ENCODE measurements around the gene CEP128.
"Not testable (repeated sequence)": the region's sequence is repeated elsewhere in the genome, so short reads cannot be mapped to it uniquely, and the experiment has no call there.

CEP128 gene

DNA sequence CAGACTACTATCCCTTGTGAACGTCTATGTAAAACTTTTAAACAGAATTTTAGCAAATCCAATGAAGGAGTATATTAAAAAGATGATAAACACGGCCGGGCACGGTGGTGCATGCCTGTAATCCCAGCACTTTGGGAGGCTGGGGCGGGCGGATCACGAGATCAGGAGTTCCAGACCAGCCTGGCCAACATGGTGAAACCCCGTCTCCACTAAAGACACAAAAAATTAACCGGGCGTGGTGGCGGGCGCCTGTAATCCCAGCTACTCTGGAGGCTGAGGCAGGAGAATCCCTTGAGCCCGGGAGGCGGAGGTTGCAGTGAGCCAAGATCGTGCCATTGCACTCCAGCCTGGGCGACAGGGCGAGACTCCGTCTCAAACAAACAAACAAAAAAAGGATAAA, 11.7 kb upstream of the CEP128 start:
- not testable (repeated sequence) for DNase-seq (ENCODE audit: low spot score)

DNA sequence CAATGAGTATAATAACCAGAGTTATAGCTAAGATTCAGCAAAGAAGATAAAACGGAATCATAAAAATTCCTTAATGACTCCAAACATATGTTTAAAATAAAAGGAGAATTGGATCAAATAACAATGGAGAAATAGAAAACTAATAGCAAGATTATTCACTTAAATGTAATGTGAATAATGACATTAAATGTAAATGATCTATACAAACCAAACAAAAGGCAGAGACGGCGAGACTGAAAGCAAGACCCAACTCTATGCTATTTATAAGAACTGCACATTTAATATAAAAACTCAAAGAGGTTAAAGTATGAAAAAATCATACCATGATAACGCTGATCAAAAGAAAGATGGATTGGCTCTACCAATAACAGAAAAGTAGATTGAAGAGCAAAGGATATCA, 10.0 kb upstream of the CEP128 start:
- no peak for DNase-seq (ENCODE audit: low spot score)

DNA sequence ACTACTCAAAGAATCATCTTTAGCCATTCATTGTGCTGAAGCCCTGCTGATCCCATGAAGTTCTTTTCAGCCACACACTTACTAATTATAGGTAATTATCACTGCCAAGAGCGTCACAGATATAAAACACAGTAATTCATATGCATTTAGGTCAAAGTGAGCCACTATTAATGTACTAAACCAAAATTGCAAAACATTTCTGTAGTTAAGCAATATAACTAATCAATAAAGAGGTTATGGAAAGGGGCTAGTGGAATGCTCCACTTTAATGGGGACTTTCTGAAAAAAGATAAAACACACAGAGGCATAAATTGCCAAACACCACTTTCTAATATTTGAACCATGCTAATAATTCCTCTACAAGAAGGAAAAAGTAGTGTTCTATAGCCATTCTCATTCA, 6.8 kb upstream of the CEP128 start:
- DNase-seq (ENCODE audit: low spot score) = no peak

DNA sequence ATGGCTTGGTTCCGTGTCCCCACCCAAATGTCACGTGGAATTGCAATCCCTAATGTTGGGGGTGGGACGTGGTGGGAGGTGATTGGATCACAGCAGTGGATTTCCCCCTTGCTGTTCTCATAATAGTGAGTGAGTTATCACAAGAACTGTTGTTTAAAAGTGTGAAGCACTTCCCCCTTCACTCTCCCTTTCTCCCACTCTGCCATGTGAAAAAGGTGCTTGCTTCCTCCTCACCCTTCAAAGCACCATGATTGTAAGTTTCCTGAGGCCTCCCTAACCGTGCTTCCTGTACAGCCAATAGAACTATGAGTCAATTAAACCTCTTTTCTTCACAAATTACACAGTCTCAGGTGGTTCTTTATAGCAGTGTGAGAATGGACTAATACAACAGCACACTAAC, 5.3 kb upstream of the CEP128 start:
- no peak for DNase-seq (ENCODE audit: low spot score)

DNA sequence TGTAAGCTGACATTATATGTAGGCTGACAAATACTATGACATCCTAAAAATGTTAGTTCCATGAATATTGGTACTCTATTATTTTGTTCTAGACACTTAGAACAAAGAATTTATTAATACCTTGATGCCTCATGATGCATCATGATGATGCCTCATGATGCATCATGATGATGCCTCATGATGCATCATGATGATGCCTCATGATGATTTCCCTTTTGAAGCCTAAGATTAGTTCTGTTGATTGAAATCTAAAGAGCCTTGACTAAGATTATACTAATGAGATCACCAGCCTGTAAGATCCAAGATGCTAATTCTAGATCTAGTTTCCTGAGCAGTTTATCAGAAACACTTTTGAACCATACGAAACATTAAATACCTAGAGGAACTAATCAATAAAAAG, 4.6 kb upstream of the CEP128 start:
- no peak for DNase-seq (ENCODE audit: low spot score)

DNA sequence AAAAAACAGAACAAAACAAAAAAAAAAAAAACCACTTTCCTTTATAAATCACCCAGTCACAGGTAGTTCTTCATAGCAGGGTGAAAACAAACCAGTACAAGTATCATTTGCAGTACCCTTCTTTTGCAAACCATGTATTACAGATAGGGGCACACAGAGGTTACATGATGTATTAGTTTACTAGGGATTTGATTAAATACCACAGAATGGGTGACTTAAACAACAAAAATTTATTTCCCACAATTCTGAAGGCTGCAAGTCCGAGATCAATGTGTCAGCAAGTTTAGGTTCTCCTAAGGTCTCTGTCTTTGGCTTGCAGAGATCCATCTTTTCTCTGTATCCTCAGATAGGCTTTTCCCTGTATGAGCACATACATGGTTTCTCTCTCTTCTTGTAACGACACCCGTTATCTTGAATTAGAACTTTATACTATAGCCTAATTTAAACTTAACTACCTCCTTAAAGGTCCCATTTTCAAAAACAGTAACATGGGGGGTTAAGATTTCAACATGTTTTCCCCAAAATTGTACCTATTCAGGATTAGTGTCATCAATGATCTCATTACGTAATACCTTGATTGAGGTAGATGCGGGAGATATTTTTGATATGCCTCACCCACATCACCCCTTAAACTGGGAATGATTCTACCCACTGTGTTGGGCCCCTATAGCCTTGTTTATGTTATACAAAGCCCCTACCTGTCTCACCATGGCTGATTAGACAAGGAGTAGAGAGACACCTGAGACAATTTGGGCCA, 3.5 kb upstream of the CEP128 start:
- DNase-seq (ENCODE audit: low spot score) = no peak

DNA sequence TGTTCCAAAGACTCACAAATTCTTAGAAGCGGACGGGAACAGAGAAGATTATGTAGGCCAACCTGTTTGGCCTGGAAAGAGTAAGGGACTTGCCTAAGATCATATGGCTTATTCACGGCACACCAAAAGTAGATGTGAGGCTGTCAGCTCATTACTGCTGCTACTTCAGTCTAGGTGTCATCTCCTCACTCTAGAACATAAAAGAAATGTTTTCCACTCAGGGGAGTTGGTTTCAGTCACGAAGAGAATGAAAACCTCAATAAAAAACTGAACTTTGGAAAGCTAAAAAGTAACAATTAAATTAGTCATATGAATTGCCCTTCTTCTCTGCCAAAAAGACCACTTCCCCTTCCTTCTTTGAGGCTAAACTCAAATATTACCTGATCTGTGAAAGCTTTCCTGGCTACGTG, 658 bp upstream of the CEP128 start:
- DNase-seq (ENCODE audit: low spot score) = no peak

DNA sequence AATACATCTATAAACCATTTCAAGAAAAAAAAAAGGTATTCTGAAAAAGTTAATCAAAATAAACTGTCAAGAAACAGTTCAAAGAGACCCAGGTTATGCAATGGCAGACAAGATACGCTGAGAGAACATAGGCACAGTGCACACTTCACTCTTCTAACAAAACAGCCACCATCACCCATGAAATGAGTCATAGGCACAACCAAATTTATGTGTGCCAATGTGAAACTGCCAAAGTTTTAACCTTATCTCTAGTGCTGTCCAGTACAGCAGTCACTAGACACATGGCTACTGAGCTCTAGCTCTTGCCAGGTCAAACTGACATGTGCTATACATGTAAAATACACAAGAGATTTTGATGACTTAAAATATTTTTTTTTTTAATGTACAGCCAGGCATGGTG, 1.4 kb downstream of the CEP128 start:
- DNase-seq (ENCODE audit: low spot score) = no peak

DNA sequence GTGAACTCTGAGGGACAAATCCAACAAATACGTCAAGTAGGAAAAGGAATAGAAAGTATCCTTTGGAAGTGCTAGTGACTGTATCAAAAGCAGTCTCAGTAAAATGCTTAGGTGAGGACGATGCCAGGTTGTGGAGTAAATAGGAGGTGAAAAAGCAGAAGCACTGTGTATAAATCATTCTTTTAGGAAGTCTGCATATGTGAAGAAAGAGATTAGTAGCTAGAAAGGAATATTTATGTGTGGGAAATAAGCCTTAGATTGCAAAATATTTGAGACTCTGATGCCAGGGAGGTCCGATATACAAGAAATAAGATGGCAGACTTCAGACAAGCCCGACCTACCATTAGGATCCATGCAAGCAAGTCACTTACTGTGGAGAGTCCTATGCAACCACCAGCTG, 7.9 kb downstream of the CEP128 start:
- no peak for DNase-seq (ENCODE audit: low spot score)

DNA sequence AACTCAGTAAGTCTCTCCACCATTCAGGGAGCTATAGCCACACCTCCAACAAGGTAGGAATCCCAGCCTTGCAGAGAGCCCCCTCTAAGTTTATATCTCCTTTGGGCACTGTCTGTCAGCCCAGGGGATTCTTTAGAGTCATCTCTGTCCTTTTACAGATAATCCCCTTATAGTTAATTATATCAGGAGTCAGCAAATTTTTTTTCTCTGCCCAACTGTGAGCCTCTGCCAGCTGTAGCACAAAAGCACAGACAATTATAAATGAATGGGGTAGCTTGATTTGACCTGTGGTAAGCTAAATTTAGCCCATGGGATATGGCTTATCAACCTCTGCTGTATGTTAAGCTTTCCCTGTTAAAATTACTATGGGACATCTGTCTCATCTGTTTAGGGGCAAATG, 8.3 kb downstream of the CEP128 start:
- no peak for DNase-seq (ENCODE audit: low spot score)

DNA sequence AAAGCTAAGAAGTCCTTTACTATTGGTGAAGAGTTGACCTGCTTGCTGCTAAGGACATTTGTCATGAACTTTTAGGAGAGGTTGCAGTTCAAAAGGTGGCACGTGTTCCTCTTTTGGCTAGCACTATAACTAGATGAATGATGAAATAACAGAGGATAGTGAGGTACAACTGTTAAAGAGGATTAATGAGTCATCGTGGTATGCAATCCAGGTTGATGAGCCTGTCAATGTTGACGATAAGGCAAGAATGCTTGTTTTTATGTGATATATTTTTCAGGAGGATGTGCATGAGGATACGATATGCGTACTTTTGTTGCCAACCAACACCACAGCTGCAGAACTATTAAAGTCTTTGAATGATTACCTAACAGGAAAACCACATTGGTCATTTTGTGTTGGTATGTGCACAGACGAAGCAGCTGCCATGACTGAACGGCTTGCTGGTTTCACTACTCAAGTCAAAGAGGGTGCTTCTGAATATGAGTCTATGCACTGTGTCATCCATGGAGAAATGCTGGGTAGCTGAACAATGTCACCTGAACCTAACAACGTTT, 10.6 kb downstream of the CEP128 start:
- no peak for DNase-seq (ENCODE audit: low spot score)

DNA sequence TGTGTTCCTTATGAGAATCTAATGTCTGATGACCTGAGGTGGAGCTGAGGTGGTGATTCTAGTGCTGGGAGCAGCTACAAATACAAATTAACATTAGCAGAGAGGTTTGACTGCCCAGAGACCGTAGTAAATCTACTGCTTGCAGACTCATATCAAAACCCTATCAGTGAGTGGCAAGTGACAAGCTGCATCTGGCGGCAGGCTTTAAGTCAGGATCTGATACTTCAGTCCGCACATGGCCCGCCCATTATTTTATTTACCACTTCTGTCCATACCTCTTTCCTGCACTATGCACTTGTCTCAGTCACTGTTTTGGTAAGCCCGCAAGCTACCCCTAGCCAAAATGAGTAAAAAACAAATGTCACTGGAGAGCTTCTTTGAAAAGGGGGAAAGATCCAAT, 11.4 kb downstream of the CEP128 start:
- DNase-seq (ENCODE audit: low spot score) = no peak

DNA sequence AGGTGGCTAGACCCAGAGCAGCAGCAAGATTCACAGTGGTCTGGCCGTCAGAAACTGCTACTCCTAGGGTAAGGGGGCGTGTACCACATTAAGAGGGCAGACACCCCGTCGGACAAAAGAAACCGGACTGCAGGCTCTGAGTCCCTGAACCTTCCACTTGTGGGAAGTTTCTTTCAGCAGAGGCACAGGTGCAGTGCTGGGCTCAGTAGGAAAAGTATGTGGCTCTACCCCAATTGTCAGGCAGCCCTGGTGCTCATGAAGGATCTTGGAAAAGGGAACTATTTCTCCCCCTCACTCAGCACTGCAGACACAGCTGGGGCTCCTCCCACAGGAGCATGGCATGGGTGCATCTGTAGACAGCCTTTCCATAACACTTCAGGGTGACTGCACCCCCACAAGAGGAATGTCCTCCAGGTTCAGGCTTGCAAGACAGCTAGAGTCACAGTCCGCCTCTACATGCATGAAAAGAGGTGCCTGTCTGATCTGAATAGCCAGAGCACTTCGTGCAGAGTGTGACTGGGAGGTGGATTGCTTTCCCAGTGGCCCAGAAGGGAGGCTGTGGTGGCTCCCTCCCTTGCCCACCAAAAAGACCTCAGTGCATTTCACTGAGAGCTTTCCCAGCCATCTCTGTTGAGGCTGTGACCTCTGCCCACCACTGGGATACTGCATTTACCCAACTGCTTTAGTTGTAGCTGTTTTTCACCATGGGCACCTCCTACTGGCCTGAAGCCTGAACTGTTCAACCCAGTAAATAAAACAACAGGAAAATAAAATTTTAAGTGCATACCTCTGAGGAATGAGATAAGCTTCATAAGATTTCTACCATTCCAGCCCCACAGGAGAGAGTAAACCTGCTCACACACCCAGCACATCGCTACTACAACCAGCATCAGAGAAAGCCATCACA, 14.2 kb downstream of the CEP128 start:
- no peak for DNase-seq (ENCODE audit: low spot score)

DNA sequence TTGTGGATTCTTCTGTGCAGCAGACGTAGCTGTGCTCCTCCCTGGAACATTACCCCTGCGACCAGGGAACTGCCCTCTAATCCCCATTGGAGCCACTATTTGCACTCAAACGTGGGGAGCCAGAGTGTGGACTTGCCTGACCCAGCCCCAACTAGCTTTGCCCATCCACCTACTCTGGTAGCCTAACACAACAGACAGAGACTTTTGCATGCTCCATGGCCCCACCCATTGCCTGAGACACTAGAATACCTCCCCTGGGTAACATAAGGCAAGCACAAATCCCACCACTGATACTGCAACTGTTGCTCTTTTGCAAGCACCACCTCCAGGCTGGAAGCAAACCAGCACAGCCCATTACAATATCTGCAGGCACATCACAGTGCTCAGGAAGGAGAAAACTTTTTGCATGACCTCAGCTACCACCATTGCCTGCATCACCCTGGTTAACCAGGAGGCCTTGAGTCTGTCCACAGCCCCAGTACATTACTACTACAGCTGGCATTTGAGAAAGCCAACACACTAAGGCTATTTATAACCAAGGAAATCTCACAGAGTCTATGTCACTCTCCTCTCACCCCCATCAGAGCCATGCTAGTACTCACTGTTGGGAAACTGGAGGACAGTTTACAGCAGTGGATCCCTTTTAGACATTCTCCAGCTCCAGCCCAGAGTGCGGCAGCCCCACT, 15.0 kb downstream of the CEP128 start:
- no peak for DNase-seq (ENCODE audit: low spot score)

DNA sequence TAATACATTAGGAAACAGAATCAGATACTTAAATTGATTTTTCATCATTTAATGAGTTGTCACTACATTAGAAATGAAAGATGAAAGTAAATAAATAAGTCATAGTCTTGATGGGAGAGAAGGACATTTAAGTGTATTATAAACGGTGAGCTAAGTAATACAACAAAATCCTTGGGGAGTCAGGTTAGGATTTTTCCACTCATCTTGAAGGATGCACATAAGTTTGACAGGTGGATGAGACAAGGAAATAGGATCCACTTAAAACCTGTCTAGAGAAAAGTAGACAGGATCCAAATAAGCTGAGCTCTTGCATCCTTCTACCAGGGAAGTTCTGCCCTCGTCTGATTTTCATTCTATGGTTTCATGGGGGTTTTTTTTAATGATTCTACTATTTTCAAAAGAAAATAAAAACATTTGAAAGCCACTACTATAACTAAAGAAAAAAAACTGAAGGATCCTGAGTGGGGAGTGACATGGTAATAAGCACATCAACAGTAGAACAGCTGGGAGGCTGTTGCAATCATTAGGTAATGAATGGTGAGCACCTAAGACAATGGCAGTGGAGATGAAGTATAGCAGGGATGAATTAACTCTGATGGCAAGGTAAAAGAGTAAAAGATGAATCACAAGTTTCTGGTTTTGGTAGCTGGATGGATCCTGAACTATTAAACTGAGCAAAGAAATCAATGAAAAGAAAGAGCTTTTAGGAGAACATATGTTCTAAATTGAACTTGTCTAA, 17.0 kb downstream of the CEP128 start:
- DNase-seq (ENCODE audit: low spot score) = no peak

DNA sequence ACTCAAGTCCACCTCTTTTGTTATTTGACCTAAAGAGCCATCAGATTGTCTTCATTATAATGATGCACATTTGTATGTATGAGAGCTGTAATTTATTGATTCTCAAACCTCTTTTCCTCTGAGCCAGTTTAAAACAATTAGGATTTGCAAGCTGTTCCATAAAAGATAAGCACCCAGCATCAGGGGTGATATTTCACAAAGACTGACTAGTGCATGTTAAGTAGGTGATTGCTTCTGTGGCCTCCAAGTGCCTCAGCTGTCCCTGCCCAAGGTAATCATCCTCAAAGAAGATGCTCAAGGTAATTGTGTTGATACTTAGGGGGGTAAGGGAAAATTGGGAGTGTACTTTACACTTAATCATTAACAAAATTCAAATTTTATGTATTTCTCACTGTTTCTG, 18.2 kb downstream of the CEP128 start:
- no peak for DNase-seq (ENCODE audit: low spot score)

DNA sequence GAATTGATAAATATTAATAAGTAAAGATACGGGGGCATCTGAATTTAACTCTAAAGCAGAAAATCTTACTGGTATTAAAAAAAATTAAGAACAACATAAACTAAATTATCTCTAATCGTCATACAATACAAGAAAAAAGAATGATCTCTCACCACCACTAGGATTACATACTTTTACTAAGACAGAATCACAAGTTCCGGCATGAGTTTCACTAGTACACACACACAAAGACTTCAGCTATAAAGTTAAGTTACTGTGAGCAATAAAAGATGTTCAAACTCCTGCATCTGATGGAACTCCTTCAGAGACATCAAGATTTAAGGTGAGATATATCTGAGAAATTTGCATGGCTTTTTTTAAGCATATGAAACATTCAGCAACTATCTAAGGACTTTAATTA, 21.9 kb downstream of the CEP128 start:
- DNase-seq (ENCODE audit: low spot score) = no peak

DNA sequence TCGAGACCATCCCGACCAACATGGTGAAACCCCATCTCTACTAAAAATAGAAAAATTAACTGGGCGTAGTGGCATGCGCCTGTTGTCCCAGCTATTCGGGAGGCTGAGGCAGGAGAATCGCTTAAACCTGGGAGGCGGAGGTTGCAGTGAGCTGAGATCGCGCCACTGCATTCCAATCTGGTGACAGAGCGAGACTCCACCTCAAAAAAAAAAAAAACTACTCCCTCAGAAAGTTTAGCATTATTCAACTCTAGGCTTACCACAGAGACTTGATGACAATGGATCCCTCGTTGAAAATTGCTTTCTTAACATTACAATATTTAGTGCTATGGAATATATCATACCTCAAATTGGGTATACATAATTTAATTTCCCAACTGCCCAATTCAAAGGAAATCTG, 29.5 kb downstream of the CEP128 start:
- DNase-seq (ENCODE audit: low spot score) = not testable (repeated sequence)

DNA sequence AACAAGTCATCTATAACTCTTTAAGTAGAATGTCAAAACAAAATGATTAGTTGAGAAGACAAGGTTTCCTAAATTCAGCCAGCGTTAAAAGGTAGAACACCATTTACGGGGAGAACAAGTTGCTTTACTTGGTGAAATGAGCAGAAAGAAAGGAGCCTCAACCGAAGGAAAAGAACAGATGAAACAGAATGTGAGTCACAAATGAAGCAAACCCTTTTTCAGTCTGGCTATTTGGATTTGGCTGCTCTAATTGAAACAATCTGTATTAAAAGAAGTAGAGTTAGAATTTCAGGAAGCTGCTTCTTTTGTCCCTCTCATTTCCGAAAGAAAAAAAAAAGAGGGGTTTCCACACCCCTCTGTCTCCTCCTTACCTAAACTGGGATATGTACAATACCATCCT, 34.6 kb downstream of the CEP128 start:
- DNase-seq (ENCODE audit: low spot score) = no peak

DNA sequence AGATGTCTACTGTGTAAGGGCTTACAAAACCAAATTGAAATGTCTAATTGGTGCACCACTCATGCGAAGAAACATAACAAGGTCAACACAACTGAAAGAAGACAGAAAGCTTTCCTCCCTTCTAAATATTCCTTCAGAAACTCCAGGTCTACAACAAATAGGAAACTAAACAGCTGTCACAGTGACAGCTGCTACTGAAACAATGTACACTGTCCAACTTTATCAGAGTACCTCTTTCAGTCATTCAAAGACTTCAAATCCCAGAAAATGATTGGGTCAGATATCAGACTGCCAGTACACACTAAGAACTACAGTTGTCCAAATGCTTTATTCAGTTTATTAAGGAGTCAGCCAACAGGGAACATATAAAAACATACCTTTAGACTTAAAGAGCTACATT, 35.2 kb downstream of the CEP128 start:
- DNase-seq (ENCODE audit: low spot score) = no peak

DNA sequence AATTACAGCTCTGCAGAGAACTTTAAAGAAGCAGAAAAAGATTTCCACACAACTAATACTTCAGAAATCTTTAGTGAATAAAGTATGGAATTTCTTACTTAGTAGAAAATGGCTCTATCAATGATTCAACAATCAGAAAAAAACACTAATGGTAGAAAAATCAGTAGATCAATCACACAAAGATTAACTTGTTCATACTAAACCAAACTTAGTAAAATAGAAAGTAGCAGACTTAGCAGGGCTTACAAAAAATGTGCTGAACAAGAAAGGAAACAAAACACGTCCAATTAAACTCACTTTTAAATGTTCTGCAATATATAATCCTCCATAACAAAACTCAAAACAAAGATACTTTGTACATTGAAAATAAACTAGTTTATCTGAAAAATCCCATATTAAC, 38.9 kb downstream of the CEP128 start:
- no peak for DNase-seq (ENCODE audit: low spot score)

DNA sequence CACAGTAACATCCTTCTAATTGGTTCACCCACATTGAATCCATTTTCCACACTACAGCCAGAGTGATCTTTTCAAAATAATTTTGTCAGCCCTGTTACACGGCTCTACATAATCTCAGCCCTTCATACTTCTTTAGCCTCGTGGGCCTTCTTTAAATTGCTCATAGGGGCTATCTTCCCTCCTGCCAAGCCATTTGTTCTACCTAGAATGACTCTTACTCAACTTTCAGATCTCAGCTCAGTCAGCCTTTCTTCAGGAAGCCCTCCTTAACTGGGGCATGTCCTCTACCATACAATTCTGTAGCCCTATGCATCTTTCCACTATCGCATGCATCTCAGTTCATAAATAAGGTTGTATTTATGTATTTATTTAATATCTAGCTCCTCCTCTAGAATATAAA, 39.7 kb downstream of the CEP128 start:
- no peak for DNase-seq (ENCODE audit: low spot score)
